Stomach (tissue), 4 donors: ENCODE measurements around the gene TLCD1.

Experiments used
- CTCF ChIP-seq, 7 experiments: fragments of 450-650 bp in 4 of 7; fragments of 200-600 bp in 3 of 7; sonication (generic) in 3 of 7; IDR thresholded peaks; one replicate each; pipeline ENCODE4 v1.5.1; 2016 to 2019; ENCODE audit warnings: antibody characterized with exemption in 7 of 7, control low read depth in 2 of 7, mild to moderate bottlenecking in 1 of 7
- POLR2A ChIP-seq, 4 donors: fragments of 450-650 bp; IDR thresholded peaks; one replicate each; pipeline ENCODE4 v1.6.1; 2016; ENCODE audit warnings: antibody characterized with exemption in 4 of 4, control low read depth in 2 of 4, mild to moderate bottlenecking in 1 of 4, moderate library complexity in 1 of 4

GRCh38 chr17:28759256-28759865, 33.3 kb upstream of the TLCD1 start:
- TF ChIP-seq CTCF (IDR thresholded peaks at IDR 0.05) (no peak), POLR2A (IDR thresholded peaks at IDR 0.05) (no peak)
